ENCODE results near the gene WDR55.
"Not testable (repeated sequence)": the region's sequence is repeated elsewhere in the genome, so short reads cannot be mapped to it uniquely, and the experiment has no call there.

WDR55 gene

GRCh38 chr5:140718266-140718592, 53.5 kb downstream of the WDR55 start:
- no peak for DNase-seq (ENCODE audit: low spot score)
- H3K27ac ChIP-seq: peak overlapping the region in 1 of 2 donors; percentile 27
- TF ChIP-seq CTCF (IDR thresholded peaks at IDR 0.05): no peak
- H3K4me3 ChIP-seq: no peak overlapping the region

- not testable (repeated sequence) for DNase-seq (ENCODE audit: low spot score)
Measured at GRCh38 chr5:140720738-140721137, 56.0 kb downstream of the WDR55 start.

GRCh38 chr5:140721395-140721794, 56.7 kb downstream of the WDR55 start:
- H3K27ac ChIP-seq; DNase-seq (ENCODE audit: low spot score); H3K4me3 ChIP-seq: not testable (repeated sequence)

More at GRCh38 chr5:140720738-140721137, 56.0 kb downstream of the WDR55 start:
- H3K27ac ChIP-seq, H3K4me3 ChIP-seq: not testable (repeated sequence)

Measured in coronary artery (tissue), 2 donors.